Upper lobe of left lung (tissue), 4 donors: ENCODE results near the gene SNRNP70.
"Not testable (repeated sequence)": the region's sequence is repeated elsewhere in the genome, so short reads cannot be mapped to it uniquely, and the experiment has no call there.

Experiments
- CTCF ChIP-seq, 6 experiments: fragments of 450-650 bp in 4 of 6; fragments of 200-600 bp in 2 of 6; sonication (generic) in 2 of 6; IDR thresholded peaks; one replicate each; pipeline ENCODE4 v1.5.1; 2016 to 2019; ENCODE audit warnings: antibody characterized with exemption in 6 of 6
- EP300 ChIP-seq, 4 donors: sonication (generic); formaldehyde crosslinking; IDR thresholded peaks; one replicate each; pipeline ENCODE4 v1.5.1; 2017; ENCODE audit warnings: antibody characterized with exemption in 4 of 4, control low read depth in 2 of 4
- POLR2A ChIP-seq, 4 donors: fragments of 450-650 bp; IDR thresholded peaks; one replicate each; pipeline ENCODE4 v1.5.1; 2016 to 2017; ENCODE audit warnings: antibody characterized with exemption in 4 of 4, mild to moderate bottlenecking in 2 of 4
- POLR2AphosphoS5 ChIP-seq, 2 donors: sonication (generic); formaldehyde crosslinking; IDR thresholded peaks; one replicate each; pipeline ENCODE4 v1.5.1; 2017; ENCODE audit warnings: antibody characterized with exemption in 2 of 2

GRCh38 chr19:49123285-49123684 lies 38.0 kb downstream of the SNRNP70 start:
- not testable (repeated sequence) for TF ChIP-seq CTCF, POLR2A, EP300, POLR2AphosphoS5 (IDR thresholded peaks at IDR 0.05)
